Activated CD4-positive, alpha-beta T cell treated with anti-CD3 and anti-CD28 coated beads, Interleukin-10, Interleukin-2, amounts not matched to agents 100 ng/mL and 50 ng/mL, durations not matched to agents 16 hours and 8 hours (primary cell): Measurements from ENCODE around the gene PLG.
"Not testable (repeated sequence)": the region's sequence is repeated elsewhere in the genome, so short reads cannot be mapped to it uniquely, and the experiment has no call there.

Experiments
- DNase-seq: peaks from one replicate; pipeline ENCODE4 v3.0.0-alpha.2; 2020

PLG gene

GRCh38 chr6:160708993-160709392 is 6.9 kb downstream of the PLG start:
- not testable (repeated sequence) for DNase-seq

- no peak for DNase-seq
These were observed 12.8 kb downstream of the PLG start for GRCh38 chr6:160714731-160715316.

GRCh38 chr6:160730911-160731310 is 28.9 kb downstream of the PLG start:
- peak; percentile 5 for DNase-seq

GRCh38 chr6:160733050-160733646 is 31.1 kb downstream of the PLG start:
- peak; percentile 65 for DNase-seq

- no peak for DNase-seq
These were observed 32.6 kb downstream of the PLG start for GRCh38 chr6:160734627-160735026.

- peak; percentile 56 for DNase-seq
These were observed 33.5 kb downstream of the PLG start for GRCh38 chr6:160735523-160735922.

GRCh38 chr6:160737934-160738333 is 35.9 kb downstream of the PLG start:
- DNase-seq = no peak

- no peak for DNase-seq
These were observed 37.9 kb downstream of the PLG start for GRCh38 chr6:160739955-160740354.

- peak; percentile 37 for DNase-seq
These were observed 39.0 kb downstream of the PLG start for GRCh38 chr6:160741012-160741411.

- DNase-seq = no peak
These were observed 40.0 kb downstream of the PLG start for GRCh38 chr6:160742090-160742489.

- peak; percentile 26 for DNase-seq
These were observed 48.2 kb downstream of the PLG start for GRCh38 chr6:160750276-160750689.

- not testable (repeated sequence) for DNase-seq
These were observed 51.2 kb downstream of the PLG start for GRCh38 chr6:160753211-160753610.

GRCh38 chr6:160755165-160755564 is 53.1 kb downstream of the PLG start:
- no peak for DNase-seq

- DNase-seq = no peak
These were observed 54.0 kb downstream of the PLG start for GRCh38 chr6:160756021-160756420.

- DNase-seq = no peak
These were observed 54.8 kb downstream of the PLG start for GRCh38 chr6:160756871-160757270.

- DNase-seq = no peak
These were observed 62.8 kb downstream of the PLG start for GRCh38 chr6:160764847-160765246.

GRCh38 chr6:160765412-160765811 is 63.4 kb downstream of the PLG start:
- DNase-seq = no peak

GRCh38 chr6:160766657-160766988 is 64.6 kb downstream of the PLG start:
- no peak for DNase-seq

- DNase-seq = peak; percentile 70
These were observed 65.1 kb downstream of the PLG start for GRCh38 chr6:160766989-160767646.

- no peak for DNase-seq
These were observed 65.6 kb downstream of the PLG start for GRCh38 chr6:160767647-160768019.

GRCh38 chr6:160768101-160768500 is 66.1 kb downstream of the PLG start:
- DNase-seq = no peak

GRCh38 chr6:160774399-160774798 is 72.4 kb downstream of the PLG start:
- no peak for DNase-seq

GRCh38 chr6:160775792-160776580 is 73.9 kb downstream of the PLG start:
- DNase-seq = no peak

GRCh38 chr6:160779095-160779494 is 77.1 kb downstream of the PLG start:
- not testable (repeated sequence) for DNase-seq
